Peyer's patch (tissue), 4 donors: ENCODE measurements around the gene TRAPPC3. TPM values are rescaled to one million over a fixed set of nuclear protein-coding genes. Genes with fewer than 3 reads are reported as not detected.

ENCODE experiments used
- DNase-seq, 3 donors: peaks; one replicate each; pipeline ENCODE4 v3.0.0-alpha.2; 2017 to 2019
- H3K27ac ChIP-seq, 4 donors: fragments of 200-600 bp; sonication (generic); one replicate each; pipeline ENCODE4 v1.5.1; 2016 to 2019
- H3K27me3 ChIP-seq, 2 donors: fragments of 200-600 bp; sonication (generic); one replicate each; pipeline ENCODE4 v1.5.1; 2019
- H3K36me3 ChIP-seq, 3 donors: fragments of 200-600 bp; sonication (generic); one replicate each; pipeline ENCODE4 v1.5.1; 2016 to 2019
- H3K4me1 ChIP-seq, 4 donors: fragments of 200-600 bp; sonication (generic); one replicate each; pipeline ENCODE4 v1.5.1; 2016 to 2019
- H3K4me3 ChIP-seq, 4 donors: fragments of 200-600 bp; sonication (generic); 1 replicate in 3 of 4; 2 replicates in 1 of 4; pipeline ENCODE4 v1.5.1; 2016 to 2019; ENCODE audit warnings: mild to moderate bottlenecking in 1 of 4
- H3K9me3 ChIP-seq, 4 donors: fragments of 200-600 bp; sonication (generic); one replicate each; pipeline ENCODE4 v1.5.1; 2016 to 2019; ENCODE audit warnings: mild to moderate bottlenecking in 1 of 4
- POLR2A ChIP-seq, 2 donors: fragments of 450-650 bp; IDR thresholded peaks; one replicate each; pipeline ENCODE4 v1.5.1; 2017; ENCODE audit warnings: antibody characterized with exemption in 2 of 2, mild to moderate bottlenecking in 2 of 2, moderate library complexity in 2 of 2
- total RNA-seq, 4 donors: library from RNA; depleted of rRNA; stranded (reverse); fragments of >200 nt; gene quantifications; one replicate each; pipeline ENCODE4 v1.1.0, GENCODE V29; 2016
- TF ChIP-seq, protein P1 (sequence below), 6 experiments: fragments of 450-650 bp in 4 of 6; fragments of 200-600 bp in 2 of 6; sonication (generic) in 1 of 6; IDR thresholded peaks; one replicate each; pipeline ENCODE4 v1.5.1; 2017 to 2019; ENCODE audit warnings: antibody characterized with exemption in 6 of 6, mild to moderate bottlenecking in 3 of 6, moderate library complexity in 1 of 6

Gene TRAPPC3
- total RNA-seq, 4 donors from 2014 or later: 56.2 to 113 (median 73.7) TPM

DNA sequence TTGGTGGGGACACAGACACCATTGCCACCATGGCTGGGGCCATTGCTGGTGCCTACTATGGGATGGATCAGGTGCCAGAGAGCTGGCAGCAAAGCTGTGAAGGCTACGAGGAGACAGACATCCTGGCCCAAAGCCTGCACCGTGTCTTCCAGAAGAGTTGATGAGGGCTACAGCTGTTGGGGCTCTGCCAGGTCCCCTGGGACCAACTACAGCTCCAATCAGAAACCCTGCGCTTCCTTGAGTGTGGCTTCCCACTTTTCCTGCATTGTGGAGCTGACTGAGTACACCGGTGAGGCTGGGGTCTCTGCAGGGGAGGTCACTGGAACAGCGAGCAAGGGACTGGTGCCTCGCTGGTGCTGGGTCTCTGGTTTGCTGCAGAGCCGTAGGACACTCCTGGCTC lies 56.1 kb downstream of the TRAPPC3 start:
- TF ChIP-seq POLR2A (IDR thresholded peaks at IDR 0.05): no peak
- TF ChIP-seq, protein P1, sequence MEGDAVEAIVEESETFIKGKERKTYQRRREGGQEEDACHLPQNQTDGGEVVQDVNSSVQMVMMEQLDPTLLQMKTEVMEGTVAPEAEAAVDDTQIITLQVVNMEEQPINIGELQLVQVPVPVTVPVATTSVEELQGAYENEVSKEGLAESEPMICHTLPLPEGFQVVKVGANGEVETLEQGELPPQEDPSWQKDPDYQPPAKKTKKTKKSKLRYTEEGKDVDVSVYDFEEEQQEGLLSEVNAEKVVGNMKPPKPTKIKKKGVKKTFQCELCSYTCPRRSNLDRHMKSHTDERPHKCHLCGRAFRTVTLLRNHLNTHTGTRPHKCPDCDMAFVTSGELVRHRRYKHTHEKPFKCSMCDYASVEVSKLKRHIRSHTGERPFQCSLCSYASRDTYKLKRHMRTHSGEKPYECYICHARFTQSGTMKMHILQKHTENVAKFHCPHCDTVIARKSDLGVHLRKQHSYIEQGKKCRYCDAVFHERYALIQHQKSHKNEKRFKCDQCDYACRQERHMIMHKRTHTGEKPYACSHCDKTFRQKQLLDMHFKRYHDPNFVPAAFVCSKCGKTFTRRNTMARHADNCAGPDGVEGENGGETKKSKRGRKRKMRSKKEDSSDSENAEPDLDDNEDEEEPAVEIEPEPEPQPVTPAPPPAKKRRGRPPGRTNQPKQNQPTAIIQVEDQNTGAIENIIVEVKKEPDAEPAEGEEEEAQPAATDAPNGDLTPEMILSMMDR (IDR thresholded peaks at IDR 0.05): no peak
- Histone ChIP-seq H3K9me3 (no peaks in the 10 kb centered on the region), H3K36me3 (peaks cover 0 to 46% (median 0%) of the 10 kb centered on the region in 3 donors), H3K27me3 (no peaks in the 10 kb centered on the region), H3K4me3 (no peak overlapping the region), H3K4me1 (peaks cover 0 to 25% (median 8%) of the 10 kb centered on the region in 4 donors), H3K27ac (no peak overlapping the region)
- DNase-seq: peak in 1 of 3 donors; percentile 40

DNA sequence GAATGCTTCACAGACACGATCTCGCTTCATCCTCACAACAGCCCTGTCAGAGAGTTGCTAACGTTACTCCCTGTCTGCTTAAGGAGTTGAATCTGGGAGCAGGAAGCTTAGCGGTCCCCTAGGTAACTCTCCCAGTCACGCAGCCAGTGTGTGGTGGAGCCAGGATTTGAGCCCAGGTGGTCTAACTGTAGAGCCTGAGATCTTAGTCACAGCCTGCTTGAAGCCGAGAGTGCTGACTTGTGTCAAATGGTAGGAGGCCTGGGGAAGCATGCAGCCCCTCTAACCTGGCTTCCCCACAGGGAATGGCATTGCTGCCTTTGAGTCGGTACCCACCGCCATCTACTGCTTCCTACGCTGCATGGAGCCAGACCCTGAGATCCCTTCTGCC lies 56.5 kb downstream of the TRAPPC3 start:
- H3K4me3 ChIP-seq: no peak overlapping the region
- H3K9me3 ChIP-seq: no peaks in the 10 kb centered on the region
- no peak overlapping the region for H3K27ac ChIP-seq
- TF ChIP-seq, protein P1 (IDR thresholded peaks at IDR 0.05): no peak
- no peak for TF ChIP-seq POLR2A (IDR thresholded peaks at IDR 0.05)
- peak in 1 of 3 donors; percentile 22 for DNase-seq
- peaks cover 0 to 46% (median 0%) of the 10 kb centered on the region in 3 donors for H3K36me3 ChIP-seq
- H3K27me3 ChIP-seq: no peaks in the 10 kb centered on the region
- H3K4me1 ChIP-seq: peaks cover 0 to 26% (median 11%) of the 10 kb centered on the region in 4 donors

DNA sequence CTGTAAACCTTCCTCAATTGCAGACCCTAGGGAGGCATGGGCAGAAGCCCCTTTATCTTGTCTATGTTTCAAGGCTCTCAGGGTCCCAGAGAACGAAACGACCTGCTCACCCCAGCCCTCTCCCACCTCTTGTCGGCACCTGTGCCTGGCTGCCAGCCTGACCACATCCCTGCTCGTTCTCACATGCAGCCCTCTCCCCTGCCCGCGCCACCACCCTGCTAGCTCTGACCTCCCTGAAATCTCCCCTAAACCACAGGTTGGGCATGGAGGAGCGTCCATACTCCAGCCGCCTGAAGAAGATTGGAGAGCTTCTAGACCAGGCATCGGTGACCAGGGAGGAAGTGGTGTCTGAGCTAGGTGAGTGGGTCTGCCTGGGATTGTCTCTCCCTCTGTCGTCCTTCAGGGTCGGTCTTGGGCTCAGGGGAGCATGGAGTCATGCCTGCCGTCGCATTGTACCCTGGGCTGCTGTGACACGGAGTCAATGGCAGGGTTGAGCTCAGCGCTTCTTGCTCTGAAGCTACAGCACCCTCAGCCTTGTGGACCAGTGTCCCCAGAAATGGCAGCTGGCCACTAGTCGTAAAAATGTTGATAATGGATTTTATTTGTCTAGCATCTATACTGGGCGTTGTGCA lies 57.0 kb downstream of the TRAPPC3 start:
- TF ChIP-seq POLR2A (IDR thresholded peaks at IDR 0.05): no peak
- TF ChIP-seq, protein P1 (IDR thresholded peaks at IDR 0.05): no peak
- DNase-seq: peak in 1 of 3 donors; percentile 29
- Histone ChIP-seq H3K4me3 (no peak overlapping the region), H3K9me3 (no peaks in the 10 kb centered on the region), H3K4me1 (peaks cover 0 to 26% (median 11%) of the 10 kb centered on the region in 4 donors), H3K27me3 (no peaks in the 10 kb centered on the region), H3K27ac (no peak overlapping the region), H3K36me3 (peaks cover 0 to 46% (median 0%) of the 10 kb centered on the region in 3 donors)

DNA sequence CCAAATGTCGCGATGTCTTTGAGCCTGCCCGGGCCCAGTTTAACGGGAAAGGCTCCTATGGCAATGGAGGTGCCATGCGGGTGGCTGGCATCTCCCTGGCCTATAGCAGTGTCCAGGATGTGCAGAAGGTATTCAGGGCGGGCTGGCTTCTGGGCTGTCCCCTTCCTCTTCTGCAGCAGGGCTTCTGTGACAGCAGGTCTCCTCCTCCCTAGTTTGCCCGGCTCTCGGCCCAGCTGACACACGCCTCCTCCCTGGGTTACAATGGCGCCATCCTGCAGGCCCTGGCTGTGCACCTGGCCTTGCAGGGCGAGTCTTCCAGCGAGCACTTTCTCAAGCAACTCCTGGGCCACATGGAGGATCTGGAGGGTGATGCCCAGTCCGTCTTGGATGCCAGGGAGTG lies 57.6 kb downstream of the TRAPPC3 start:
- peaks cover 0 to 46% (median 0%) of the 10 kb centered on the region in 3 donors for H3K36me3 ChIP-seq
- H3K9me3 ChIP-seq: no peaks in the 10 kb centered on the region
- peaks cover 0 to 26% (median 11%) of the 10 kb centered on the region in 4 donors for H3K4me1 ChIP-seq
- DNase-seq: peak in 1 of 3 donors; percentile 40
- no peak overlapping the region for H3K4me3 ChIP-seq
- no peaks in the 10 kb centered on the region for H3K27me3 ChIP-seq
- TF ChIP-seq, protein P1 (IDR thresholded peaks at IDR 0.05): no peak
- no peak for TF ChIP-seq POLR2A (IDR thresholded peaks at IDR 0.05)
- no peak overlapping the region for H3K27ac ChIP-seq

DNA sequence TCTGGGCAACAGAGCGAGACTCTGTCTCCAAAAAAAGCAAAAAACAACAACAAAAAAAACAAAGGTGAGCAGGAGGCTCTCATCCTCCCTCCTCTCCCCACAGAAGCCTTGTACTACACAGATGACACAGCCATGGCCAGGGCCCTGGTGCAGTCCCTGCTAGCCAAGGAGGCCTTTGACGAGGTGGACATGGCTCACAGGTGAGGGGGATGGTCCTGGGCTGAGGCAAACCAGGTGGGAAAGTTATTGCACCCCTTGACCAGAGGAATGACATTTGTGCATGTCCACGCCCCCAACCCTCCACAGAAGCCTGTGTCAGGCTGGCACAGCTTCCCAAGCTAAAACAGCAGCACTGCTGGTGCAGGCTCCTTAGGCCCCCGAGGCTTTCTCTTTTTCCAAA lies 58.1 kb downstream of the TRAPPC3 start:
- Histone ChIP-seq H3K9me3 (no peaks in the 10 kb centered on the region), H3K36me3 (peaks cover 0 to 42% (median 0%) of the 10 kb centered on the region in 3 donors), H3K27ac (no peak overlapping the region), H3K4me1 (peaks cover 0 to 26% (median 11%) of the 10 kb centered on the region in 4 donors), H3K27me3 (no peaks in the 10 kb centered on the region), H3K4me3 (no peak overlapping the region)
- TF ChIP-seq, protein P1 (IDR thresholded peaks at IDR 0.05): no peak
- no peak for TF ChIP-seq POLR2A (IDR thresholded peaks at IDR 0.05)
- peak in 1 of 3 donors; percentile 29 for DNase-seq
